GM18517 (cell line): ENCODE measurements around the gene PRKCA.
"Not testable (repeated sequence)": the region's sequence is repeated elsewhere in the genome, so short reads cannot be mapped to it uniquely, and the experiment has no call there.

Experiments used
- ATAC-seq: cut with Tn5 transposase; IDR thresholded peaks from one replicate; pipeline ENCODE4 v1.9.1; 2021; ENCODE audit warnings: mild to moderate bottlenecking, moderate library complexity; ENCODE audit not compliant: unreplicated experiment

PRKCA gene

GRCh38 chr17:66459811-66460270 is 157.4 kb downstream of the PRKCA start:
- ATAC-seq = no peak

GRCh38 chr17:66460558-66460957 is 158.1 kb downstream of the PRKCA start:
- ATAC-seq = no peak

GRCh38 chr17:66461343-66461995 is 159.1 kb downstream of the PRKCA start:
- no peak for ATAC-seq

- no peak for ATAC-seq
These were observed 159.6 kb downstream of the PRKCA start for GRCh38 chr17:66462010-66462409.

- no peak for ATAC-seq
These were observed 162.5 kb downstream of the PRKCA start for GRCh38 chr17:66464921-66465320.

GRCh38 chr17:66465701-66466100 is 163.3 kb downstream of the PRKCA start:
- no peak for ATAC-seq

GRCh38 chr17:66466106-66466820 is 163.8 kb downstream of the PRKCA start:
- ATAC-seq = no peak

- no peak for ATAC-seq
These were observed 164.5 kb downstream of the PRKCA start for GRCh38 chr17:66466840-66467367.

- ATAC-seq = no peak
These were observed 165.4 kb downstream of the PRKCA start for GRCh38 chr17:66467766-66468165.

- ATAC-seq = no peak
These were observed 166.1 kb downstream of the PRKCA start for GRCh38 chr17:66468241-66469087.

- ATAC-seq = no peak
These were observed 166.7 kb downstream of the PRKCA start for GRCh38 chr17:66469088-66469442.

GRCh38 chr17:66469461-66469860 is 167.0 kb downstream of the PRKCA start:
- no peak for ATAC-seq

- ATAC-seq = no peak
These were observed 167.5 kb downstream of the PRKCA start for GRCh38 chr17:66469890-66470289.

- ATAC-seq = no peak
These were observed 169.7 kb downstream of the PRKCA start for GRCh38 chr17:66472123-66472522.

- ATAC-seq = no peak
These were observed 171.8 kb downstream of the PRKCA start for GRCh38 chr17:66474258-66474657.

- no peak for ATAC-seq
These were observed 172.5 kb downstream of the PRKCA start for GRCh38 chr17:66474806-66475497.

- ATAC-seq = no peak
These were observed 173.6 kb downstream of the PRKCA start for GRCh38 chr17:66476014-66476413.

- ATAC-seq = no peak
These were observed 175.3 kb downstream of the PRKCA start for GRCh38 chr17:66477615-66478283.

- ATAC-seq = not testable (repeated sequence)
These were observed 176.9 kb downstream of the PRKCA start for GRCh38 chr17:66479230-66479889.

- ATAC-seq = no peak
These were observed 177.8 kb downstream of the PRKCA start for GRCh38 chr17:66480243-66480642.
